Neural progenitor cell (in vitro differentiated cells): ENCODE results near the gene CERK.

ENCODE experiments used
- EZH2 ChIP-seq: fragments of 200-600 bp; sonication (generic); IDR thresholded peaks from 2 replicates; pipeline ENCODE4 v1.6.1; 2017; ENCODE audit warnings: antibody characterized with exemption, mild to moderate bottlenecking, moderate library complexity
- EZH2phosphoT487 ChIP-seq: fragments of 200-600 bp; sonication (generic); IDR thresholded peaks from 2 replicates; pipeline ENCODE4 v1.6.1; 2017; ENCODE audit warnings: antibody characterized with exemption
- TF ChIP-seq, protein P1 (sequence below): fragments of 200-600 bp; sonication (generic); IDR thresholded peaks from 2 replicates; pipeline ENCODE4 v1.5.1; 2017; ENCODE audit warnings: antibody characterized with exemption, mild to moderate bottlenecking

DNA sequence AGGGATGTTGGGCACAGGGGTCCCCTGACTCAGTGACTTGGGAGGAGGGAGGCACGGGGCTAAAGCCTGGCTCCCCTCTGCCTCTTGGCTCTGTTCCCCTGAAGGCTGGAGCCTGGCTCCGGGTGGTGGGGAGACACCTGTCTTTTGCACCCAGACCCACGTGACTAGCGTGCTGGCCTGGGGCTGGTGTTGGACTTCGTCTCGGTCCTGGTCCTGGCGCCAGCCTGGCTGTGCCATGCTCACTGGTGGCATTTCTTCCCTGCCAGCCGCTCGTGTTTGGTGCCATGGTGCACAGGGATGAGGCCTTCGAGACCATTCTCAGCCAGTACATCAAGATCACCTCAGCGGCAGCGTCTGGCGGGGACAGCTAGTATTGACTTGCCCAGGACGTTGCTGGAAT lies 61.2 kb downstream of the CERK start:
- TF ChIP-seq, protein P1, sequence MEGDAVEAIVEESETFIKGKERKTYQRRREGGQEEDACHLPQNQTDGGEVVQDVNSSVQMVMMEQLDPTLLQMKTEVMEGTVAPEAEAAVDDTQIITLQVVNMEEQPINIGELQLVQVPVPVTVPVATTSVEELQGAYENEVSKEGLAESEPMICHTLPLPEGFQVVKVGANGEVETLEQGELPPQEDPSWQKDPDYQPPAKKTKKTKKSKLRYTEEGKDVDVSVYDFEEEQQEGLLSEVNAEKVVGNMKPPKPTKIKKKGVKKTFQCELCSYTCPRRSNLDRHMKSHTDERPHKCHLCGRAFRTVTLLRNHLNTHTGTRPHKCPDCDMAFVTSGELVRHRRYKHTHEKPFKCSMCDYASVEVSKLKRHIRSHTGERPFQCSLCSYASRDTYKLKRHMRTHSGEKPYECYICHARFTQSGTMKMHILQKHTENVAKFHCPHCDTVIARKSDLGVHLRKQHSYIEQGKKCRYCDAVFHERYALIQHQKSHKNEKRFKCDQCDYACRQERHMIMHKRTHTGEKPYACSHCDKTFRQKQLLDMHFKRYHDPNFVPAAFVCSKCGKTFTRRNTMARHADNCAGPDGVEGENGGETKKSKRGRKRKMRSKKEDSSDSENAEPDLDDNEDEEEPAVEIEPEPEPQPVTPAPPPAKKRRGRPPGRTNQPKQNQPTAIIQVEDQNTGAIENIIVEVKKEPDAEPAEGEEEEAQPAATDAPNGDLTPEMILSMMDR, result no peak
- TF ChIP-seq EZH2 (no peak), EZH2phosphoT487 (no peak)
